BLaER1 (cell line): Measurements from ENCODE around the gene CAPSL.
"Not testable (repeated sequence)": the region's sequence is repeated elsewhere in the genome, so short reads cannot be mapped to it uniquely, and the experiment has no call there.

ENCODE experiments used
- H3K27ac ChIP-seq: shearing (Covaris generic); formaldehyde crosslinking; 2 replicates; pipeline ENCODE4 v1.8.1; 2022
- H3K27me3 ChIP-seq: shearing (Covaris generic); formaldehyde crosslinking; 2 replicates; pipeline ENCODE4 v1.8.1; 2022
- H3K36me3 ChIP-seq: shearing (Covaris generic); formaldehyde crosslinking; 2 replicates; pipeline ENCODE4 v1.8.1; 2022
- H3K4me1 ChIP-seq: shearing (Covaris generic); formaldehyde crosslinking; 2 replicates; pipeline ENCODE4 v1.8.1; 2022
- H3K4me2 ChIP-seq: shearing (Covaris generic); formaldehyde crosslinking; 2 replicates; pipeline ENCODE4 v1.8.1; 2022
- H3K4me3 ChIP-seq: shearing (Covaris generic); formaldehyde crosslinking; 2 replicates; pipeline ENCODE4 v1.8.1; 2022
- H3K9ac ChIP-seq: shearing (Covaris generic); formaldehyde crosslinking; 2 replicates; pipeline ENCODE4 v1.8.1; 2022
- H3K9me3 ChIP-seq: shearing (Covaris generic); formaldehyde crosslinking; 2 replicates; pipeline ENCODE4 v1.8.1; 2022
- H4K20me1 ChIP-seq: shearing (Covaris generic); formaldehyde crosslinking; 2 replicates; pipeline ENCODE4 v1.8.1; 2022
- Cebpa-rat ChIP-seq: shearing (Covaris generic); IDR thresholded peaks from 2 replicates; pipeline ENCODE4 v1.8.1; 2022

CAPSL gene

DNA sequence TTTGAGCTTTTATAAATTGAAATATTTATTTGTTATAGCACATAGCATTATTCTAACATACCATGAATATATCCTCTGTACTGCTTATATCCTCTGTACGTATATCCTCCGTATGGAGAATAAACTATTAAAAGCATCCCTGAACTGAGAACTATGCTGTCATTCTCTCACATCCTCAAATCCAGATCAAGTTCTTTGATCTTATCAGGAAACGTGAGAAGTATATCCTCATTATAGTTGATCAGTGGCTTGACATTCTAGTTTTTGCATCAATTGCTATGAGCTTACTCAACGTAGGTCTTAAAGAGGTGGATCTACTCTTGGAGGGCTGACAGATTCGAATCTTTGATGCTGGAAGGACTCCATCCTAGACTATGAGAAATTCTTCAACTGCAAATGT is 44.3 kb downstream of the CAPSL start:
- peaks cover 65% of the 10 kb centered on the region for H3K9me3 ChIP-seq
- H3K9ac ChIP-seq: no peak overlapping the region
- H3K4me2 ChIP-seq: no peak overlapping the region
- H3K27me3 ChIP-seq: no peaks in the 10 kb centered on the region
- H4K20me1 ChIP-seq: no peaks in the 10 kb centered on the region
- peaks cover 20% of the 10 kb centered on the region; the same call in 1 of the 2 replicates for H3K36me3 ChIP-seq
- no peak overlapping the region for H3K4me3 ChIP-seq
- H3K27ac ChIP-seq: no peak overlapping the region
- no peak for TF ChIP-seq Cebpa-rat
- peaks cover 71% of the 10 kb centered on the region for H3K4me1 ChIP-seq

DNA sequence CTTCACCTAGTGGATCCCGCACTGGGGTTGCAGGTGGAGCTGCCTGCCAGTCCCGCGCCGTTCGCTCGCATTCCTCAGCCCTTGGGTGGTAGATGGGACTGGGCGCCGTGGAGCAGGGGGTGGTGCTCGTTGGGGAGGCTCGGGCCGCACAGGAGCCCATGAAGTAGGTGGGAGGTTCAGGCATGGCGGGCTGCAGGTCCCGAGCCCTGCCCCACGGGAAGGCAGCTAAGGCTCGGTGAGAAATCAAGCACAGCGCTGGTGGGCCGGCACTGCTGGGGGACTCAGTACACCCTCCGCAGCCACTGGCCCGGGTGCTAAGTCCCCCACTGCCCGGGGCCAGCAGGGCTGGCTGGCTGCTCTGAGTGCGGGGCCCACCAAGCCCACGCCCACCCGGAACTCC is 45.6 kb downstream of the CAPSL start:
- not testable (repeated sequence) for H4K20me1 ChIP-seq, H3K27me3 ChIP-seq, H3K4me2 ChIP-seq, H3K9ac ChIP-seq, H3K4me3 ChIP-seq
- Histone ChIP-seq H3K4me1 (peaks cover 67% of the 10 kb centered on the region), H3K9me3 (peaks cover 69% of the 10 kb centered on the region), H3K27ac (peak overlapping the region; percentile 35; the same call in 1 of the 2 replicates), H3K36me3 (peaks cover 20% of the 10 kb centered on the region; the same call in 1 of the 2 replicates)

- H3K9ac ChIP-seq: no peak overlapping the region
Observed at GRCh38 chr5:35890021-35891020, 48.1 kb downstream of the CAPSL start.

DNA sequence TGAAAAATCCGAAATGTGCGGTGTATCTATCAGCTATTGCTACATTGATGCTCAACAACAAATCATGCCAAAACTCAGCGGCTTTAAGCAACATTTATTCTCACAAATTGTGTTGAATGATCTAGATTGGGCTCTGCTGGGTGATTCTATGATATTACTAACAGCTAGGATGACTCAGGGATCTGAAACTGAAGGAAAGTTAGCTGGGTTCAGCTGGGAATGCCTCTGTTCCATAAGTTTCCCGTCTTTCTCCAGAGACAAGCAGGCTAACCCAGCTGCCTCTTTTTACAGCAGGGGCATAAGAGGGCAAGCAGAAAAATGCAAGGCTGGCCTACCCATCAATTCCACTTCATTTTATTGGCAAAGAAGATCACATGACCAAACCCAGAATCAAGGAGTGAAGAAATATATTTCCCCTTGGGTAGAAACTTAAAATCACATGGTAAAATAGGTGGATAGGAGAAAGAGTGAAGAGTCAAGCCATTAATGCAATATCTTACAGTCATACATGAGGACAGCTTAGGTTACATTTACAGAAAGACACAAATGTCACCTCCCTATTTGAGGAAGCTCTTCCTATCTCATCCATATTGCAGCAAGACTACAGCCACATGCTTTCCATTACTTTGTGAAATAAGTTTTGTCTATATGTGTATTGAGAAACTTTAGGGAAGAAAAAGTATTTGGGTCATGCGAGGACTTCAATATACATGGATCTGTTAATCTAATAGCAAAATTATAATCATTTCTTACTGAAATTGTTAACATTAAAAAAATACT is 50.9 kb downstream of the CAPSL start:
- no peak overlapping the region for H3K4me3 ChIP-seq
- TF ChIP-seq Cebpa-rat: no peak
- peak overlapping the region; percentile 54 for H3K9ac ChIP-seq
- H3K27ac ChIP-seq: peak overlapping the region; percentile 90
- peak overlapping the region; percentile 62 for H3K4me2 ChIP-seq
- H4K20me1 ChIP-seq: no peaks in the 10 kb centered on the region
- H3K36me3 ChIP-seq: peaks cover 12% of the 10 kb centered on the region; the same call in 1 of the 2 replicates
- H3K27me3 ChIP-seq: no peaks in the 10 kb centered on the region
- peaks cover 83% of the 10 kb centered on the region for H3K4me1 ChIP-seq
- H3K9me3 ChIP-seq: peaks cover 34% of the 10 kb centered on the region

More at GRCh38 chr5:35890021-35891020, 48.1 kb downstream of the CAPSL start:
- Histone ChIP-seq H3K36me3 (peaks cover 16% of the 10 kb centered on the region; the same call in 1 of the 2 replicates), H3K27me3 (no peaks in the 10 kb centered on the region), H3K4me1 (peaks cover 79% of the 10 kb centered on the region), H3K27ac (peak overlapping the region; percentile 53), H3K4me2 (peak overlapping the region; percentile 7), H4K20me1 (no peaks in the 10 kb centered on the region), H3K9me3 (peaks cover 60% of the 10 kb centered on the region), H3K4me3 (no peak overlapping the region)
- TF ChIP-seq Cebpa-rat: no peak

DNA sequence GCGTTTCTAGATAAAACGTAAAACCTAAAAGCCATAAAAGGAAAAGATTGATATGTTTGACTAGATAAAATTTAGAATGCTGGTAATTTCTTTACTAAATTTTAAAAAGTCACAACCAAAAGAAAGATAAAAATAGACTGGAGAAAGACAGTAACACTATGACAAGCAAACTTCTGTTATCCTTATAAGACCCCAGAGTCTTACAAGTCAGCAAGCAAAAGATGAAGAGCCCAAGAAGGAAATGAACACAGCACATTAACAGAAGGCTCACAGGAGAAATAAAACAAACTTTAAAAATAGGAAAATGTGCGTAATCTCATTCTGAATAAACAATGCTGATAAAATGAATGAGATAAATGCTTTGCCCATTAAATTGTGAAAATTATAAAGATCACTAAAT is 52.0 kb downstream of the CAPSL start:
- H3K9me3 ChIP-seq: peaks cover 25% of the 10 kb centered on the region
- H3K36me3 ChIP-seq: peaks cover 5% of the 10 kb centered on the region; the same call in 1 of the 2 replicates
- no peaks in the 10 kb centered on the region for H4K20me1 ChIP-seq
- H3K4me2 ChIP-seq: peak overlapping the region; percentile 91
- H3K27me3 ChIP-seq: no peaks in the 10 kb centered on the region
- H3K27ac ChIP-seq: peak overlapping the region; percentile 90
- H3K4me1 ChIP-seq: peaks cover 94% of the 10 kb centered on the region
- TF ChIP-seq Cebpa-rat: no peak
- peak overlapping the region; percentile 72 for H3K9ac ChIP-seq
- no peak overlapping the region for H3K4me3 ChIP-seq

DNA sequence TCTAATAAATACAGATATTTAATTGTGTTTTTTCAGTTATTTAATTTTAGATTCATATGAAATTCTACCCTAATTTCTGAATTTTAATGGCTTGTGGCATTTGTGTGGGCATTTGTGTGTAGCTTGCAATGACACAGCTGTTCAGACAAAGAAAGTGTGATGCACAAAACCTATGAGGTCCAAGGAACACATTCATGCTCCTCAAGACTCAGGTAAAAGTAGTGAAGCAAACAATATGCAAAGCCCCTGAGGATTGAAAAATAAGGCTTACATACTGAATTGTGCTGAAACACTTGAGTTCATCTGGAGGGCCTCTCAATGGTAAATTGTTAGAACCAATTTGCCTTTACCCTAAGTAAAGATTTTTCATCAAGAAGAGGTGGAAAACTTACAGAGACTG is 53.6 kb downstream of the CAPSL start:
- no peaks in the 10 kb centered on the region for H3K27me3 ChIP-seq
- peak overlapping the region; percentile 91 for H3K4me2 ChIP-seq
- H3K9me3 ChIP-seq: peaks cover 10% of the 10 kb centered on the region
- no peak for TF ChIP-seq Cebpa-rat
- H3K4me3 ChIP-seq: no peak overlapping the region
- H3K36me3 ChIP-seq: peaks cover 1% of the 10 kb centered on the region; the same call in 1 of the 2 replicates
- H3K9ac ChIP-seq: peak overlapping the region; percentile 77
- peaks cover 94% of the 10 kb centered on the region for H3K4me1 ChIP-seq
- peak overlapping the region; percentile 90 for H3K27ac ChIP-seq
- peaks cover 1% of the 10 kb centered on the region for H4K20me1 ChIP-seq

- peaks cover 94% of the 10 kb centered on the region for H3K4me1 ChIP-seq
- H3K4me2 ChIP-seq: peak overlapping the region; percentile 91
- H4K20me1 ChIP-seq: peaks cover 6% of the 10 kb centered on the region
- H3K36me3 ChIP-seq: peaks cover 6% of the 10 kb centered on the region; the same call in 1 of the 2 replicates
- H3K9me3 ChIP-seq: peaks cover 5% of the 10 kb centered on the region; the same call in 1 of the 2 replicates
- peak; percentile 52; the same call in 1 of the 2 replicates for TF ChIP-seq Cebpa-rat
- H3K9ac ChIP-seq: peak overlapping the region; percentile 80
- H3K27ac ChIP-seq: peak overlapping the region; percentile 90
- 0 out of 2 replicates have a peak overlapping the region, but pooled peaks have one; percentile 25 for H3K4me3 ChIP-seq
- H3K27me3 ChIP-seq: no peaks in the 10 kb centered on the region
Observed at GRCh38 chr5:35884191-35884769, 54.1 kb downstream of the CAPSL start.

- H3K36me3 ChIP-seq: peaks cover 30% of the 10 kb centered on the region
- peak overlapping the region; percentile 91 for H3K4me2 ChIP-seq
- peaks cover 97% of the 10 kb centered on the region for H3K4me1 ChIP-seq
- H3K4me3 ChIP-seq: 0 out of 2 replicates have a peak overlapping the region, but pooled peaks have one; percentile 6
- H3K27ac ChIP-seq: peak overlapping the region; percentile 90
- no peak for TF ChIP-seq Cebpa-rat
- no peaks in the 10 kb centered on the region for H3K27me3 ChIP-seq
- peaks cover 31% of the 10 kb centered on the region for H4K20me1 ChIP-seq
- H3K9me3 ChIP-seq: no peaks in the 10 kb centered on the region
- peak overlapping the region; percentile 80 for H3K9ac ChIP-seq
Observed at GRCh38 chr5:35881758-35882157, 56.7 kb downstream of the CAPSL start.

- no peaks in the 10 kb centered on the region for H3K9me3 ChIP-seq
- H3K4me2 ChIP-seq: peak overlapping the region; percentile 91
- TF ChIP-seq Cebpa-rat: no peak
- H3K27ac ChIP-seq: peak overlapping the region; percentile 90
- H3K9ac ChIP-seq: no peak overlapping the region
- no peak overlapping the region for H3K4me3 ChIP-seq
- peaks cover 46% of the 10 kb centered on the region for H3K36me3 ChIP-seq
- peaks cover 97% of the 10 kb centered on the region for H3K4me1 ChIP-seq
- H3K27me3 ChIP-seq: no peaks in the 10 kb centered on the region
- peaks cover 47% of the 10 kb centered on the region for H4K20me1 ChIP-seq
Observed at GRCh38 chr5:35880156-35880555, 58.3 kb downstream of the CAPSL start.
